ENCODE measurements around the gene SCAANT1. TPM values are rescaled to one million over a fixed set of nuclear protein-coding genes. Genes with fewer than 3 reads are reported as not detected.
A peak's percentile ranks its signal among the peaks of the same experiment; 100 is the strongest.

The SCAANT1 gene
- total RNA-seq, 4 donors from 2014 or later: not detected

- Histone ChIP-seq H3K27me3 (no peaks in the 10 kb centered on the region), H3K27ac (no peak overlapping the region), H3K4me3 (no peak overlapping the region), H3K36me3 (peaks cover 0 to 30% (median 0%) of the 10 kb centered on the region in 3 donors), H3K4me1 (no peaks in the 10 kb centered on the region), H3K9me3 (no peaks in the 10 kb centered on the region)
- DNase-seq: no peak
- TF ChIP-seq CTCF (IDR thresholded peaks at IDR 0.05): no peak
- no peak for TF ChIP-seq POLR2A (IDR thresholded peaks at IDR 0.05)
Measured at GRCh38 chr3:63921741-63922482, 9.7 kb upstream of the SCAANT1 start.

GRCh38 chr3:63920001-63920400 is 7.8 kb upstream of the SCAANT1 start:
- Histone ChIP-seq H3K36me3 (peaks cover 0 to 38% (median 0%) of the 10 kb centered on the region in 3 donors), H3K27ac (no peak overlapping the region)
- DNase-seq: no peak

GRCh38 chr3:63918321-63918720 is 6.1 kb upstream of the SCAANT1 start:
- no peaks in the 10 kb centered on the region for H3K9me3 ChIP-seq
- TF ChIP-seq CTCF (IDR thresholded peaks at IDR 0.05) (no peak), POLR2A (IDR thresholded peaks at IDR 0.05) (no peak)
- peaks cover 0 to 16% (median 1%) of the 10 kb centered on the region in 4 donors for H3K4me1 ChIP-seq
- no peak for DNase-seq
- H3K4me3 ChIP-seq: no peak overlapping the region
- H3K36me3 ChIP-seq: peaks cover 0 to 40% (median 0%) of the 10 kb centered on the region in 3 donors
- H3K27me3 ChIP-seq: no peaks in the 10 kb centered on the region
- H3K27ac ChIP-seq: no peak overlapping the region

More at GRCh38 chr3:63920001-63920400, 7.8 kb upstream of the SCAANT1 start:
- H3K9me3 ChIP-seq: no peaks in the 10 kb centered on the region
- H3K4me3 ChIP-seq: no peak overlapping the region
- H3K27me3 ChIP-seq: no peaks in the 10 kb centered on the region
- H3K4me1 ChIP-seq: no peaks in the 10 kb centered on the region
- TF ChIP-seq POLR2A (IDR thresholded peaks at IDR 0.05): no peak
- TF ChIP-seq CTCF (IDR thresholded peaks at IDR 0.05): no peak

GRCh38 chr3:63914312-63914711 is 2.1 kb upstream of the SCAANT1 start:
- peak overlapping the region in 2 of 4 donors; percentile 98 to 100 for H3K27ac ChIP-seq

More at GRCh38 chr3:63914312-63914711, 2.1 kb upstream of the SCAANT1 start:
- Histone ChIP-seq H3K4me3 (peak overlapping the region in 1 of 4 donors; percentile 72), H3K9me3 (no peaks in the 10 kb centered on the region), H3K36me3 (peaks cover 0 to 34% (median 0%) of the 10 kb centered on the region in 3 donors), H3K4me1 (peaks cover 0 to 30% (median 6%) of the 10 kb centered on the region in 4 donors), H3K27me3 (no peaks in the 10 kb centered on the region)
- DNase-seq: no peak
- no peak for TF ChIP-seq POLR2A (IDR thresholded peaks at IDR 0.05)
- TF ChIP-seq CTCF (IDR thresholded peaks at IDR 0.05): no peak
